ENCODE results near the gene NEK6.

DNA sequence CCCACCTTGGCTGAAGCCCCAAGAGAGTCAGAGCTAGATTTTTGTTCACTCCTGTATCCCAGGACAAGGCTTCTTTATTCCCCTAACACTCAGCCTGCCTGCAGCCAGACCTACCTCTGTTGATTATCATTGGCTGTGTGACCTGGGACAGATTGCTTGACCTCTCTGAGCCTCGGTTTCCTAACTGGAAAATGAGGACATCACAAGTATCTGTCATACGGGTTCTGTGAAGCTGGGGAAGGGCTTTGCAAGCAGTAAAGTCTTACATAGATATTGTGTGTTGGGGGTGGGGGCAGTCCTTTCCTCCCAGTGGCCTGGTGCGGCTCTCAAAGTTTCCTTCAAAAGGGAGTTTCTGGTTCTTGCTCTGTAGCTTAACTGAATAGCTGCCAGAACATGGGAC lies 2.5 kb upstream of the NEK6 start:
- no peak for TF ChIP-seq CTCF (IDR thresholded peaks at IDR 0.05)
- TF ChIP-seq EP300 (IDR thresholded peaks at IDR 0.05) = no peak
- no peak for TF ChIP-seq POLR2A (IDR thresholded peaks at IDR 0.05)
